Caco-2 (cell line): ENCODE data around the gene POLR2M. TPM values are rescaled to one million over a fixed set of nuclear protein-coding genes. Genes with fewer than 3 reads are reported as not detected.

Experiments
- BruUV-seq: library from RNA; stranded (reverse); fragments of 400-500 nt; replicated peaks from 2 replicates; lab custom pipeline; 2021; lab: Mats Ljungman, UMichigan
- CTCF ChIA-PET: fragments of 300-600 bp; sonication (Branson Sonifier 250); formaldehyde crosslinking; loops from one replicate; lab custom pipeline; 2022; ENCODE audit warnings: antibody characterized with exemption; lab: Charles Lee
- POLR2A ChIA-PET: fragments of 300-600 bp; sonication (Branson Sonifier 250); formaldehyde crosslinking; loops from one replicate; lab custom pipeline; 2022; ENCODE audit warnings: antibody characterized with exemption; lab: Charles Lee
- DNase-seq, 2 experiments: peaks; one replicate each; pipeline versions ENCODE4 v3.0.0 to v3.0.0-alpha.2; 2020 to 2022
- H3K27me3 ChIP-seq: replicated peaks from 2 replicates; pipeline ENCODE4 v1.6.0; 2011; ENCODE audit warnings: low read length; ENCODE audit not compliant: control insufficient read depth, insufficient read depth
- H3K36me3 ChIP-seq: 2 replicates; pipeline ENCODE4 v1.5.1; 2011; ENCODE audit warnings: low read length; ENCODE audit not compliant: control insufficient read depth, insufficient read depth
- H3K4me1 ChIP-seq: fragments of 250-450 bp; sonication (Bioruptor Pico); 2 replicates; pipeline ENCODE4 v1.5.1; 2020; ENCODE audit warnings: mild to moderate bottlenecking
- H3K4me3 ChIP-seq: 2 replicates; pipeline ENCODE4 v1.5.1; 2011; ENCODE audit warnings: low read depth, mild to moderate bottlenecking, control low read depth, low read length
- H3K9me3 ChIP-seq: fragments of 250-450 bp; sonication (Bioruptor Pico); 2 replicates; pipeline ENCODE4 v1.5.1; 2020; ENCODE audit warnings: mild to moderate bottlenecking, moderate library complexity
- H3K27ac Mint-ChIP-seq: one replicate; pipeline ENCODE4 v1.8.0; 2022; ENCODE audit warnings: mixed read lengths; ENCODE audit not compliant: unreplicated experiment
- H3K27me3 Mint-ChIP-seq: one replicate; pipeline ENCODE4 v1.8.0; 2022; ENCODE audit warnings: mixed read lengths; ENCODE audit not compliant: insufficient read depth, unreplicated experiment
- H3K36me3 Mint-ChIP-seq: one replicate; pipeline ENCODE4 v1.8.0; 2022; ENCODE audit warnings: mild to moderate bottlenecking, mixed read lengths; ENCODE audit not compliant: insufficient read depth, unreplicated experiment
- H3K4me1 Mint-ChIP-seq: one replicate; pipeline ENCODE4 v1.8.0; 2022; ENCODE audit warnings: low read depth, mixed read lengths; ENCODE audit not compliant: unreplicated experiment
- H3K4me3 Mint-ChIP-seq: one replicate; pipeline ENCODE4 v1.8.0; 2022; ENCODE audit warnings: mild to moderate bottlenecking, moderate library complexity, mixed read lengths; ENCODE audit not compliant: unreplicated experiment
- H3K9me3 Mint-ChIP-seq: one replicate; pipeline ENCODE4 v1.8.0; 2022; ENCODE audit warnings: mixed read lengths; ENCODE audit not compliant: unreplicated experiment
- CTCF ChIP-seq, 2 experiments: fragments of 200-600 bp in 1 of 2; IDR thresholded peaks; 1 replicate in 1 of 2; 2 replicates in 1 of 2; pipeline versions ENCODE4 v1.5.1 to v1.8.0; 2011 to 2022; ENCODE audit warnings: antibody characterized with exemption in 1 of 2, control low read depth in 1 of 2, inconsistent platforms in 1 of 2, low read depth in 1 of 2, low read length in 1 of 2, mild to moderate bottlenecking in 1 of 2, moderate library complexity in 1 of 2; ENCODE audit not compliant: insufficient read depth in 1 of 2, severe bottlenecking in 1 of 2, unreplicated experiment in 1 of 2
- intact Hi-C: fragments of 100-400 bp; cut with micrococcal nuclease; formaldehyde crosslinking; loops from one replicate; pipeline ENCODE4 v1.10.0; 2022; ENCODE audit not compliant: unreplicated experiment
- total RNA-seq: library from RNA; stranded (reverse); gene quantifications from 2 replicates; pipeline ENCODE4 v1.2.3, GENCODE V29; 2022

The POLR2M gene
- total RNA-seq, 1 experiment from 2014 or later: 81.6 TPM

GRCh38 chr15:57691082-57691481 lies 15.4 kb upstream of the POLR2M start:
- intact Hi-C loops: no loop called here
- Histone ChIP-seq H3K4me3 (no peak overlapping the region), H3K9me3 (no peaks in the 10 kb centered on the region), H3K4me1 (no peaks in the 10 kb centered on the region), H3K27me3 (no peaks in the 10 kb centered on the region), H3K36me3 (no peaks in the 10 kb centered on the region)
- no peak for TF ChIP-seq CTCF (IDR thresholded peaks at IDR 0.05; ENCODE audit: insufficient read depth in 1 of 2, low read depth in 1 of 2, low read length in 1 of 2, severe bottlenecking in 1 of 2, unreplicated experiment in 1 of 2)
- no peaks in the 10 kb centered on the region for H3K27me3 Mint-ChIP-seq
- H3K9me3 Mint-ChIP-seq: no peaks in the 10 kb centered on the region
- POLR2A ChIA-PET: no interaction called here
- no TSS peak for BruUV-seq
- no peak overlapping the region for H3K27ac Mint-ChIP-seq
- CTCF ChIA-PET: no interaction called here
- H3K36me3 Mint-ChIP-seq: no peaks in the 10 kb centered on the region
- DNase-seq: no peak
- H3K4me1 Mint-ChIP-seq: no peaks in the 10 kb centered on the region
- no peak overlapping the region for H3K4me3 Mint-ChIP-seq

- POLR2A ChIA-PET: no interaction called here
- DNase-seq: no peak
- CTCF ChIA-PET: no interaction called here
- intact Hi-C loops: no loop called here
- no peaks in the 10 kb centered on the region for H3K9me3 ChIP-seq
- H3K4me1 ChIP-seq: no peaks in the 10 kb centered on the region
- H3K4me3 ChIP-seq: no peak overlapping the region
- Mint-ChIP-seq H3K36me3 (no peaks in the 10 kb centered on the region), H3K27me3 (no peaks in the 10 kb centered on the region), H3K4me3 (no peak overlapping the region), H3K9me3 (no peaks in the 10 kb centered on the region), H3K27ac (no peak overlapping the region), H3K4me1 (no peaks in the 10 kb centered on the region)
- H3K27me3 ChIP-seq: no peaks in the 10 kb centered on the region
- BruUV-seq: no TSS peak
- H3K36me3 ChIP-seq: no peaks in the 10 kb centered on the region
- TF ChIP-seq CTCF (IDR thresholded peaks at IDR 0.05; ENCODE audit: insufficient read depth in 1 of 2, low read depth in 1 of 2, low read length in 1 of 2, severe bottlenecking in 1 of 2, unreplicated experiment in 1 of 2): no peak
These were observed 13.8 kb upstream of the POLR2M start for GRCh38 chr15:57692709-57693108.

GRCh38 chr15:57694279-57694678 lies 12.2 kb upstream of the POLR2M start:
- Histone ChIP-seq H3K4me3 (no peak overlapping the region), H3K27me3 (no peaks in the 10 kb centered on the region), H3K4me1 (no peaks in the 10 kb centered on the region), H3K36me3 (no peaks in the 10 kb centered on the region), H3K9me3 (no peaks in the 10 kb centered on the region)
- CTCF ChIA-PET: no interaction called here
- Mint-ChIP-seq H3K27ac (no peak overlapping the region), H3K4me1 (peaks cover 7% of the 10 kb centered on the region), H3K4me3 (no peak overlapping the region), H3K9me3 (no peaks in the 10 kb centered on the region), H3K27me3 (no peaks in the 10 kb centered on the region), H3K36me3 (no peaks in the 10 kb centered on the region)
- POLR2A ChIA-PET: no interaction called here
- intact Hi-C loops: no loop called here
- BruUV-seq: no TSS peak
- TF ChIP-seq CTCF (IDR thresholded peaks at IDR 0.05; ENCODE audit: insufficient read depth in 1 of 2, low read depth in 1 of 2, low read length in 1 of 2, severe bottlenecking in 1 of 2, unreplicated experiment in 1 of 2): no peak
- no peak for DNase-seq
